ENCODE results near the gene EXT2.

- no peak for TF ChIP-seq CTCF (IDR thresholded peaks at IDR 0.05)
- TF ChIP-seq POLR2A (IDR thresholded peaks at IDR 0.05), result no peak
- TF ChIP-seq POLR2AphosphoS5 (IDR thresholded peaks at IDR 0.05; ENCODE audit: insufficient read depth in 1 of 2, low read depth in 1 of 2), result no peak
These were observed 6.6 kb upstream of the EXT2 start for GRCh38 chr11:44088871-44089270.
